PC-3 (cell line): ENCODE results near the gene PPP2R3B. TPM values are rescaled to one million over a fixed set of nuclear protein-coding genes. Genes with fewer than 3 reads are reported as not detected.

Experiments used
- ATAC-seq: fragments of 200-7000 bp; cut with Tn5 transposase; 2 replicates; pipeline ENCODE4 v1.9.1; 2020; ENCODE audit warnings: mild to moderate bottlenecking, moderate library complexity
- BruUV-seq: library from RNA; stranded (reverse); fragments of 400-500 nt; replicated peaks from 2 replicates; lab custom pipeline; 2021; lab: Mats Ljungman, UMichigan
- CTCF ChIA-PET: fragments of 300-600 bp; sonication (Branson Sonifier 250); formaldehyde crosslinking; loops from one replicate; lab custom pipeline; 2022; ENCODE audit warnings: antibody characterized with exemption; lab: Charles Lee
- POLR2A ChIA-PET: fragments of 300-600 bp; sonication (Branson Sonifier 250); formaldehyde crosslinking; loops from one replicate; lab custom pipeline; 2022; ENCODE audit warnings: antibody characterized with exemption; ENCODE audit not compliant: unreplicated experiment; lab: Charles Lee
- DNase-seq: peaks from one replicate; pipeline ENCODE4 v3.0.0-alpha.2; 2015
- H2AFZ ChIP-seq: fragments of 300-600 bp; sonication (generic); 2 replicates; pipeline ENCODE4 v1.6.0; 2016; ENCODE audit warnings: antibody characterized with exemption, low read length
- H3F3A ChIP-seq: fragments of 300-600 bp; sonication (generic); one replicate; pipeline ENCODE4 v1.6.0; 2017; ENCODE audit warnings: antibody characterized with exemption, low read length, control low read depth, mild to moderate bottlenecking; ENCODE audit not compliant: unreplicated experiment
- H3K27ac ChIP-seq: fragments of 300-600 bp; sonication (generic); 2 replicates; pipeline ENCODE4 v1.5.1; 2016; ENCODE audit warnings: mild to moderate bottlenecking, low read length
- H3K27me3 ChIP-seq: fragments of 300-600 bp; sonication (generic); 2 replicates; pipeline ENCODE4 v1.6.1; 2016; ENCODE audit warnings: low read length, mixed read lengths
- H3K36me3 ChIP-seq: fragments of 300-600 bp; sonication (generic); 2 replicates; pipeline ENCODE4 v1.6.1; 2016; ENCODE audit warnings: low read depth, mixed run types, low read length, mixed read lengths
- H3K4me1 ChIP-seq: fragments of 300-600 bp; sonication (generic); 2 replicates; pipeline ENCODE4 v1.5.1; 2016; ENCODE audit warnings: low read length; ENCODE audit not compliant: insufficient read depth
- H3K4me2 ChIP-seq: fragments of 300-600 bp; sonication (generic); 2 replicates; pipeline ENCODE4 v1.6.0; 2016; ENCODE audit warnings: low read length
- H3K4me3 ChIP-seq: fragments of 300-600 bp; sonication (generic); 2 replicates; pipeline ENCODE4 v1.5.1; 2016; ENCODE audit warnings: mild to moderate bottlenecking, low read length, mixed read lengths
- H3K79me2 ChIP-seq: fragments of 300-600 bp; sonication (generic); 2 replicates; pipeline ENCODE4 v1.6.1; 2017; ENCODE audit warnings: low read length, mixed read lengths
- H3K9ac ChIP-seq: fragments of 300-600 bp; sonication (generic); 2 replicates; pipeline ENCODE4 v1.6.0; 2016; ENCODE audit warnings: mild to moderate bottlenecking, low read length
- H3K9me2 ChIP-seq: fragments of 300-600 bp; sonication (generic); replicated peaks from 2 replicates; pipeline ENCODE4 v1.6.1; 2016; ENCODE audit warnings: mixed run types, low read length, mixed read lengths
- H3K9me3 ChIP-seq: fragments of 300-600 bp; sonication (generic); 2 replicates; pipeline ENCODE4 v1.6.1; 2016; ENCODE audit warnings: low read length, mixed read lengths
- H4K20me1 ChIP-seq: fragments of 300-600 bp; sonication (generic); 2 replicates; pipeline ENCODE4 v1.6.1; 2016; ENCODE audit warnings: low read length, mixed read lengths
- CTCF ChIP-seq: fragments of 300-600 bp; sonication (generic); conservative IDR thresholded peaks from 2 replicates; pipeline ENCODE4 v1.5.1; 2017; ENCODE audit warnings: antibody characterized with exemption, low read depth, mild to moderate bottlenecking, low read length
- EZH2 ChIP-seq: fragments of 300-600 bp; sonication (generic); IDR thresholded peaks from one replicate; pipeline ENCODE4 v1.6.1; 2017; ENCODE audit warnings: antibody characterized with exemption, mild to moderate bottlenecking, low read length; ENCODE audit not compliant: unreplicated experiment
- EZH2phosphoT487 ChIP-seq: fragments of 300-600 bp; sonication (generic); IDR thresholded peaks from 2 replicates; pipeline ENCODE4 v1.6.1; 2018; ENCODE audit warnings: mild to moderate bottlenecking, antibody characterized with exemption, low read length, borderline replicate concordance
- intact Hi-C: fragments of 100-400 bp; cut with micrococcal nuclease; formaldehyde crosslinking; loops from 2 replicates; pipeline ENCODE4 v1.9.0; 2023
- total RNA-seq: library from RNA; depleted of rRNA; stranded (reverse); fragments of >200 nt; gene quantifications from 2 replicates; pipeline ENCODE4 v1.2.3, GENCODE V29; 2014

PPP2R3B gene
- total RNA-seq, 1 experiment from 2014 or later: 35.4 TPM

- Histone ChIP-seq H3K9me3 (no peaks in the 10 kb centered on the region), H3K9ac (peak overlapping the region; percentile 79), H3K4me3 (peak overlapping the region; percentile 71), H3K27ac (peak overlapping the region; percentile 48; the same call in 1 of the 2 replicates), H3K4me2 (peak overlapping the region; percentile 79), H3F3A (no peaks in the 10 kb centered on the region), H3K9me2 (no peaks in the 10 kb centered on the region), H2AFZ (peak overlapping the region; percentile 79; the same call in 1 of the 2 replicates), H3K36me3 (no peaks in the 10 kb centered on the region), H4K20me1 (no peaks in the 10 kb centered on the region), H3K79me2 (no peaks in the 10 kb centered on the region), H3K4me1 (0 out of 2 replicates have a peak, but pooled peaks cover 4% of the 10 kb centered on the region), H3K27me3 (no peaks in the 10 kb centered on the region)
- ChIA-PET POLR2A (no interaction called here), CTCF (no interaction called here)
- BruUV-seq: no TSS peak
- DNase-seq (peak; percentile 96), ATAC-seq (peak; percentile 69)
- intact Hi-C loops: loop anchor here (5.0 kb wide), 1 partner anchor 36 kb away; the partner anchor contains the start of gene PLCXD1
- no peak for TF ChIP-seq EZH2
- no peak for TF ChIP-seq EZH2phosphoT487
- TF ChIP-seq CTCF: no peak
Measured at GRCh38 chrX:318068-318738, 68.5 kb downstream of the PPP2R3B start.

GRCh38 chrX:317424-318067 is 69.2 kb downstream of the PPP2R3B start:
- 0 out of 2 replicates have a peak, but pooled peaks cover 4% of the 10 kb centered on the region for H3K4me1 ChIP-seq
- DNase-seq (no peak), ATAC-seq (no peak)
- H3K27ac ChIP-seq: no peak overlapping the region
- H3K9ac ChIP-seq: no peak overlapping the region
- no peaks in the 10 kb centered on the region for H4K20me1 ChIP-seq
- no peaks in the 10 kb centered on the region for H3F3A ChIP-seq
- intact Hi-C loops: loop anchor here (5.0 kb wide), 1 partner anchor 35 kb away; the partner anchor contains the start of gene PLCXD1
- TF ChIP-seq EZH2 (no peak), EZH2phosphoT487 (no peak), CTCF (no peak)
- ChIA-PET POLR2A (no interaction called here), CTCF (no interaction called here)
- no TSS peak for BruUV-seq
- H2AFZ ChIP-seq: no peak overlapping the region
- H3K36me3 ChIP-seq: no peaks in the 10 kb centered on the region
- H3K9me2 ChIP-seq: no peaks in the 10 kb centered on the region
- H3K79me2 ChIP-seq: no peaks in the 10 kb centered on the region
- no peak overlapping the region for H3K4me3 ChIP-seq
- no peaks in the 10 kb centered on the region for H3K27me3 ChIP-seq
- no peaks in the 10 kb centered on the region for H3K9me3 ChIP-seq
- no peak overlapping the region for H3K4me2 ChIP-seq
